ENCODE data around the gene HPS4. TPM values are rescaled to one million over a fixed set of nuclear protein-coding genes. Genes with fewer than 3 reads are reported as not detected.

The HPS4 gene
- total RNA-seq, 1 experiment from 2014 or later: 21.2 TPM

GRCh38 chr22:26487996-26488395, 4.4 kb upstream of the HPS4 start:
- Histone ChIP-seq H3K36me3 (ENCODE audit: low read depth) (peaks cover 7% of the 10 kb centered on the region; the same call in 1 of the 2 replicates), H3K9me2 (ENCODE audit: insufficient read depth) (no peaks in the 10 kb centered on the region), H3K4me2 (no peak overlapping the region), H3K27ac (no peak overlapping the region), H3K4me1 (replicated peaks; ENCODE audit: insufficient read depth) (peaks cover 10% of the 10 kb centered on the region), H3K9me3 (ENCODE audit: insufficient read depth, low read depth) (no peaks in the 10 kb centered on the region), H3K27me3 (ENCODE audit: insufficient read depth, low read depth) (no peaks in the 10 kb centered on the region), H3K4me3 (no peak overlapping the region), H2AFZ (no peak overlapping the region), H3F3A (ENCODE audit: insufficient read depth, low read depth) (peaks cover 6% of the 10 kb centered on the region; the same call in 1 of the 2 replicates), H4K20me1 (ENCODE audit: insufficient read depth) (no peaks in the 10 kb centered on the region), H3K79me2 (ENCODE audit: low read depth) (peaks cover 23% of the 10 kb centered on the region)
- BruUV-seq (replicated peaks): no TSS peak
- TF ChIP-seq CTCF (conservative IDR thresholded peaks at IDR 0.05) (no peak), EZH2 (IDR thresholded peaks at IDR 0.05; ENCODE audit: low read depth) (no peak)
- intact Hi-C loops (cut with micrococcal nuclease; ENCODE audit: unreplicated experiment): no loop called here
- CTCF ChIA-PET: no interaction called here
- DNase-seq: no peak
- POLR2A ChIA-PET (ENCODE audit: unreplicated experiment): no interaction called here

GRCh38 chr22:26486394-26486793, 2.8 kb upstream of the HPS4 start:
- ChIA-PET CTCF (no interaction called here), POLR2A (ENCODE audit: unreplicated experiment) (no interaction called here)
- no TSS peak for BruUV-seq (replicated peaks)
- H3K9me2 ChIP-seq (ENCODE audit: insufficient read depth): no peaks in the 10 kb centered on the region
- H4K20me1 ChIP-seq (ENCODE audit: insufficient read depth): no peaks in the 10 kb centered on the region
- H3K9me3 ChIP-seq (ENCODE audit: insufficient read depth, low read depth): no peaks in the 10 kb centered on the region
- H3K79me2 ChIP-seq (ENCODE audit: low read depth): peaks cover 36% of the 10 kb centered on the region
- no peak for DNase-seq
- no peak overlapping the region for H3K4me2 ChIP-seq
- 0 out of 2 replicates have a peak, but pooled peaks cover 7% of the 10 kb centered on the region for H3K36me3 ChIP-seq (ENCODE audit: low read depth)
- H3K4me3 ChIP-seq: no peak overlapping the region
- TF ChIP-seq EZH2 (IDR thresholded peaks at IDR 0.05; ENCODE audit: low read depth) (no peak), CTCF (conservative IDR thresholded peaks at IDR 0.05) (no peak)
- no peak overlapping the region for H3K27ac ChIP-seq
- H2AFZ ChIP-seq: no peak overlapping the region
- intact Hi-C loops (cut with micrococcal nuclease; ENCODE audit: unreplicated experiment): no loop called here
- peaks cover 17% of the 10 kb centered on the region for H3K4me1 ChIP-seq (replicated peaks; ENCODE audit: insufficient read depth)
- peaks cover 4% of the 10 kb centered on the region; the same call in 1 of the 2 replicates for H3F3A ChIP-seq (ENCODE audit: insufficient read depth, low read depth)
- H3K27me3 ChIP-seq (ENCODE audit: insufficient read depth, low read depth): no peaks in the 10 kb centered on the region

- Histone ChIP-seq H4K20me1 (ENCODE audit: insufficient read depth) (no peaks in the 10 kb centered on the region), H3K27me3 (ENCODE audit: insufficient read depth, low read depth) (no peaks in the 10 kb centered on the region), H2AFZ (no peak overlapping the region), H3K4me3 (no peak overlapping the region), H3K36me3 (ENCODE audit: low read depth) (0 out of 2 replicates have a peak, but pooled peaks cover 7% of the 10 kb centered on the region), H3K9me3 (ENCODE audit: insufficient read depth, low read depth) (no peaks in the 10 kb centered on the region), H3K27ac (no peak overlapping the region), H3K4me1 (replicated peaks; ENCODE audit: insufficient read depth) (peaks cover 22% of the 10 kb centered on the region), H3K4me2 (peak overlapping the region; percentile 79; the same call in 1 of the 2 replicates), H3K79me2 (ENCODE audit: low read depth) (peaks cover 36% of the 10 kb centered on the region), H3F3A (ENCODE audit: insufficient read depth, low read depth) (no peaks in the 10 kb centered on the region), H3K9me2 (ENCODE audit: insufficient read depth) (no peaks in the 10 kb centered on the region)
- TF ChIP-seq EZH2 (IDR thresholded peaks at IDR 0.05; ENCODE audit: low read depth) (no peak), CTCF (conservative IDR thresholded peaks at IDR 0.05) (no peak)
- BruUV-seq (replicated peaks): no TSS peak
- intact Hi-C loops (cut with micrococcal nuclease; ENCODE audit: unreplicated experiment): no loop called here
- no peak for DNase-seq
- ChIA-PET POLR2A (ENCODE audit: unreplicated experiment) (no interaction called here), CTCF (no interaction called here)
These were observed 2.3 kb upstream of the HPS4 start for GRCh38 chr22:26485806-26486390.

All from PC-9 (cell line).